SK-N-MC (cell line): ENCODE data around the gene SPOP.

Experiments used
- EZH2 ChIP-seq: fragments of 200-600 bp; sonication (generic); IDR thresholded peaks from one replicate; pipeline ENCODE4 v1.6.1; 2017; ENCODE audit warnings: antibody characterized with exemption
- FOXP2 ChIP-seq: optimal IDR thresholded peaks from 2 replicates; pipeline ENCODE3; 2011; ENCODE audit warnings: mild to moderate bottlenecking, moderate library complexity; ENCODE audit not compliant: insufficient read depth; ENCODE audit errors: extremely low read length, control extremely low read depth
- POLR2AphosphoS5 ChIP-seq: IDR thresholded peaks from 2 replicates; pipeline ENCODE4 v1.6.1; 2012; ENCODE audit warnings: mild to moderate bottlenecking, low read depth, low read length, borderline replicate concordance

- TF ChIP-seq EZH2 = no peak
- TF ChIP-seq POLR2AphosphoS5 = no peak
- no peak for TF ChIP-seq FOXP2
These were observed 10.1 kb upstream of the SPOP start for GRCh38 chr17:49687878-49688491.
